Measurements from ENCODE around the gene KCTD14. TPM values are rescaled to one million over a fixed set of nuclear protein-coding genes. Genes with fewer than 3 reads are reported as not detected.
"Not testable (repeated sequence)": the region's sequence is repeated elsewhere in the genome, so short reads cannot be mapped to it uniquely, and the experiment has no call there.

Gene KCTD14
- total RNA-seq, 1 experiment from 2014 or later = 17.6 TPM

DNA sequence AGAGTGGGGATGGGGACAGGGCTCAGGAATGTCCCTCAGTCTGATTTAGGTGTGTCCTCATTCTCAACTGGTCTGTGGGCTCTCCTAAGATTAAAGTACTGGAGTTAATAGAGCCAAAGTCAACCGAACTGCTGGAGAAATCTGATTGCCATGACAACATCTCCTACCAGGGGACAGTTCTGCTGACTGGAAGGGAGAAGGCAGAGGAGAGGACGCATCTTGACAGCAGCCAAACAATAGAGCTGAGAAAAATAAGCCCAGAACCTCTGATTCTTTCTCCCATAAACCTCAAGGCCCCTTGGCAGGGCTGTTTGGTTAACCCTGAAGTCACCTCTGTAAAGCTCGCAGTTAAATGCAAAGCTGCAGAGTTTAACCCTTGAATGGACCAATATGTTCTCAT, 2.8 kb downstream of the KCTD14 start:
- peak overlapping the region; percentile 0 for H3K4me3 Mint-ChIP-seq (ENCODE audit: low read depth, unreplicated experiment)
- no peaks in the 10 kb centered on the region for H3K27me3 Mint-ChIP-seq (ENCODE audit: unreplicated experiment)
- no peak for DNase-seq
- no peak overlapping the region for H3K27ac Mint-ChIP-seq (ENCODE audit: unreplicated experiment)
- H3K36me3 Mint-ChIP-seq (ENCODE audit: insufficient read depth, unreplicated experiment) = peaks cover 27% of the 10 kb centered on the region
- no TSS peak for BruUV-seq (replicated peaks)
- H3K9me3 Mint-ChIP-seq (ENCODE audit: low read depth, unreplicated experiment) = no peaks in the 10 kb centered on the region
- CTCF ChIA-PET = no interaction called here
- TF ChIP-seq CTCF (IDR thresholded peaks at IDR 0.05; ENCODE audit: unreplicated experiment) = no peak
- intact Hi-C loops (cut with micrococcal nuclease; ENCODE audit: unreplicated experiment) = no loop called here
- H3K4me1 Mint-ChIP-seq (ENCODE audit: low read depth, unreplicated experiment) = peaks cover 43% of the 10 kb centered on the region

DNA sequence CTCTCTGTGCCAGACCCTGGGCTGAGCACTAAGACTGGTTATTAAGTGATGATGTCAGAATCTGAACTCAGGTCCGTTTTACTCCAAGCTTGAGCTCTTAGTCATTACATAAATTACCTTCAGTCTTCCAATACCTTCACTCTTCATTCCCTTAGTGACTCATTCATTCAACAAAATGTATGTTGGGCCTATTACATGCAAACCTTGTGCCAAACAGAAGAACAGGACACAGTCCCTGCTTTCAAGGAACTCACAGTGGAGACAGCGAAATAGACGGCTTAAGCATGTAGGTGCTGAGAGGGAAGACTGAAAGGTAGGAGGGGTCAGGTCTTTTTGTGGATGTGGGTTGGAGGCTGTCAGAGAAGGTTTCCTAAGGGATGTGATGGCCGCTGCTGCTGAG, 3.3 kb downstream of the KCTD14 start:
- no peaks in the 10 kb centered on the region for H3K9me3 Mint-ChIP-seq (ENCODE audit: low read depth, unreplicated experiment)
- DNase-seq = no peak
- H3K27ac Mint-ChIP-seq (ENCODE audit: unreplicated experiment) = no peak overlapping the region
- H3K4me1 Mint-ChIP-seq (ENCODE audit: low read depth, unreplicated experiment) = peaks cover 43% of the 10 kb centered on the region
- H3K36me3 Mint-ChIP-seq (ENCODE audit: insufficient read depth, unreplicated experiment) = peaks cover 27% of the 10 kb centered on the region
- no peaks in the 10 kb centered on the region for H3K27me3 Mint-ChIP-seq (ENCODE audit: unreplicated experiment)
- H3K4me3 Mint-ChIP-seq (ENCODE audit: low read depth, unreplicated experiment) = peak overlapping the region; percentile 0
- intact Hi-C loops (cut with micrococcal nuclease; ENCODE audit: unreplicated experiment) = no loop called here
- no peak for TF ChIP-seq CTCF (IDR thresholded peaks at IDR 0.05; ENCODE audit: unreplicated experiment)
- CTCF ChIA-PET = interaction anchor here (0.5 to 0.7 kb wide), 3 partner anchors 27 to 655 kb away, joined by 3 to 5 read pairs (median 3); no protein-coding TSS in a partner anchor
- BruUV-seq (replicated peaks) = TSS peak; percentile 10

- H3K27ac Mint-ChIP-seq (ENCODE audit: unreplicated experiment) = no peak overlapping the region
- no peak for DNase-seq
- no peak for TF ChIP-seq CTCF (IDR thresholded peaks at IDR 0.05; ENCODE audit: unreplicated experiment)
- H3K27me3 Mint-ChIP-seq (ENCODE audit: unreplicated experiment) = no peaks in the 10 kb centered on the region
- BruUV-seq (replicated peaks) = no TSS peak
- intact Hi-C loops (cut with micrococcal nuclease; ENCODE audit: unreplicated experiment) = no loop called here
- peaks cover 10% of the 10 kb centered on the region for H3K36me3 Mint-ChIP-seq (ENCODE audit: insufficient read depth, unreplicated experiment)
- H3K9me3 Mint-ChIP-seq (ENCODE audit: low read depth, unreplicated experiment) = no peaks in the 10 kb centered on the region
- H3K4me1 Mint-ChIP-seq (ENCODE audit: low read depth, unreplicated experiment) = peaks cover 14% of the 10 kb centered on the region
- CTCF ChIA-PET = no interaction called here
- no peak overlapping the region for H3K4me3 Mint-ChIP-seq (ENCODE audit: low read depth, unreplicated experiment)
These were observed 7.2 kb downstream of the KCTD14 start for GRCh38 chr11:78015878-78016277.

- H3K27me3 Mint-ChIP-seq (ENCODE audit: unreplicated experiment); H3K9me3 Mint-ChIP-seq (ENCODE audit: low read depth, unreplicated experiment); H3K27ac Mint-ChIP-seq (ENCODE audit: unreplicated experiment); H3K36me3 Mint-ChIP-seq (ENCODE audit: insufficient read depth, unreplicated experiment); intact Hi-C loops (cut with micrococcal nuclease; ENCODE audit: unreplicated experiment); DNase-seq; BruUV-seq (replicated peaks); H3K4me3 Mint-ChIP-seq (ENCODE audit: low read depth, unreplicated experiment); H3K4me1 Mint-ChIP-seq (ENCODE audit: low read depth, unreplicated experiment); CTCF ChIA-PET: not testable (repeated sequence)
These were observed 8.0 kb downstream of the KCTD14 start for GRCh38 chr11:78014937-78015520.

DNA sequence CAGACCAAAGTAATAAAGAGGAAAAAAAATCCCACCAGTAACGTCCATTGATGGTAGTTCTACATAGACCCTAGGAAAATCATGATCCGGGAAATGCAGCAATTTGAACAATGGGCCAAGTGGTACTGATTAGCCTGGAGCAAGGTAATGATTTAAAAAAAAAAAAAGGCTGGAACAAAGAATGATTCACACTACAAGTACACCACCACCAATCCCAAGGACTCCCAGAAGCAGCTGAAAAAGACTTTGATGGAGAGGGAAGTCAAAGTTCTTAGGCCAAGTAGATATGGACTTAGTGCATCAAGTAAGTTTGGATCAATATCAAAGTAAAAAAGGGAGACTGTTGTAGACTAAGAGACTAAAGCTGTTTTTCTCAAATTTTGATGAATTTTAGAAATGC, 11.8 kb downstream of the KCTD14 start:
- CTCF ChIA-PET = no interaction called here
- no peak overlapping the region for H3K4me3 Mint-ChIP-seq (ENCODE audit: low read depth, unreplicated experiment)
- H3K27ac Mint-ChIP-seq (ENCODE audit: unreplicated experiment) = no peak overlapping the region
- no peaks in the 10 kb centered on the region for H3K9me3 Mint-ChIP-seq (ENCODE audit: low read depth, unreplicated experiment)
- H3K27me3 Mint-ChIP-seq (ENCODE audit: unreplicated experiment) = no peaks in the 10 kb centered on the region
- H3K36me3 Mint-ChIP-seq (ENCODE audit: insufficient read depth, unreplicated experiment) = peaks cover 10% of the 10 kb centered on the region
- DNase-seq = no peak
- no TSS peak for BruUV-seq (replicated peaks)
- no peak for TF ChIP-seq CTCF (IDR thresholded peaks at IDR 0.05; ENCODE audit: unreplicated experiment)
- intact Hi-C loops (cut with micrococcal nuclease; ENCODE audit: unreplicated experiment) = no loop called here
- H3K4me1 Mint-ChIP-seq (ENCODE audit: low read depth, unreplicated experiment) = no peaks in the 10 kb centered on the region
